SKM-1 treated with dmso at 0.1 percent for 144 hours (cell line): Measurements from ENCODE around the gene LTBP1.

Experiments
- DNase-seq: peaks from one replicate; lab custom pipeline; 2025; ENCODE audit not compliant: unreplicated experiment; lab: John Stamatoyannopoulos, UW

LTBP1 gene

GRCh38 chr2:33072614-33073013 lies 125.9 kb downstream of the LTBP1 start:
- no peak for DNase-seq

GRCh38 chr2:33073018-33073417 lies 126.3 kb downstream of the LTBP1 start:
- no peak for DNase-seq

DNA sequence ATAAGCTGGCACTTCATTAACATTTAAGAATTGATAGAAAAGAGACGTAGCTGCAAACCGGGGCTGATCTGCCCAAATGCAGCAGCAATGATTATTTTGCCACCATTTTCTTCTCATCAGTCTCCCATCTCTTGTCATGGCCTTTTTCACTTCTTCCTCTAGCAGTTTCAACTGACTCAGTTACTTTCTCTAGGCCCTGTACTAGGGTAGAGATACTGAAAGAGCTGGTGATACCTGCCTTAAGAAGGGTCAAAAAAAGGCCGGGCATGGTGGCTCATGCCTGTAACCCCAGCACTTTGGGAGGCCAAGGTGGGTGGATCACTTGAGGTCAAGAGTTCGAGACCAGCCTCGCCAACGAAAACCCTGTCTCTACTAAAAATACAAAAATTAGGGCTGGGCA lies 127.4 kb downstream of the LTBP1 start:
- DNase-seq, result no peak

- DNase-seq, result no peak
Measured at GRCh38 chr2:33077311-33077710, 130.6 kb downstream of the LTBP1 start.

GRCh38 chr2:33077844-33078243 lies 131.1 kb downstream of the LTBP1 start:
- no peak for DNase-seq

GRCh38 chr2:33081691-33082090 lies 134.9 kb downstream of the LTBP1 start:
- no peak for DNase-seq

GRCh38 chr2:33083699-33084387 lies 137.1 kb downstream of the LTBP1 start:
- peak; percentile 68 for DNase-seq

DNA sequence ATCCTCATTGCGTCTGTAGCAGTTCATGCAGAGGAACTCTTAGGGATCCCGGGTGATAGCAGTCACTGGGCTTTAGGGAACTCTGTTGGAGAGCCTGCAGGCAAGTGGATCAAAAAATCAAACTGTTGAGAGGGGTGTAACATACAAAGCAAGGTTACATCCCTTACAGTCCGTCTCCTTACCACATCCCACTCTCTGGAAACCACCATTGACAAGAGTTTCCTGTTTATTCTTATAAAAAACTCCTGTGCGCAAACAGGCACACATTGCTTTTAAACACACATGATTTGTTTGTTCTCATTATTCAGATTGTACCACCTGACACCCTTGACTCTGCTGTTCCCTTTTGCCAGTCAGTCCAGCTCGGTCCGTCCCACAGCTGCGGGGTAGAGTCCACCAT lies 137.7 kb downstream of the LTBP1 start:
- no peak for DNase-seq

DNA sequence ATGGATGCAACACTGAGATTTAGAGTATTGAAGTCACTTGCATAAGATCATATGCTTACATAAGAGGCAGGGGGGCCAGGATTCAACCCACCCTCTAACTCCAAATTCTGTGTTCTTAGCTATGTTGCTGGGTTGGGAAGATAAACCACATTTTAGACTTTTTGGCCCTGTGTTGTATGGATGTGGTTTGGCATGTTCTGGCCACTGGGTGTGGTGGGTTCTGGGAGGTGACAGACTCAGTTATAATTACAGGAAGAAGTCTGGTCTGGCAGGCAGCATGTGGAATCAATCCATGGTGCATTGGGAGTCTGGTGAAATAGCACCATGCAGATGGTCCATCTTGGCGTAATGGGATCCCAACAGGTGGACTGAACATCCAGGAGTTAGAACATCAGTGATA lies 138.9 kb downstream of the LTBP1 start:
- no peak for DNase-seq

DNA sequence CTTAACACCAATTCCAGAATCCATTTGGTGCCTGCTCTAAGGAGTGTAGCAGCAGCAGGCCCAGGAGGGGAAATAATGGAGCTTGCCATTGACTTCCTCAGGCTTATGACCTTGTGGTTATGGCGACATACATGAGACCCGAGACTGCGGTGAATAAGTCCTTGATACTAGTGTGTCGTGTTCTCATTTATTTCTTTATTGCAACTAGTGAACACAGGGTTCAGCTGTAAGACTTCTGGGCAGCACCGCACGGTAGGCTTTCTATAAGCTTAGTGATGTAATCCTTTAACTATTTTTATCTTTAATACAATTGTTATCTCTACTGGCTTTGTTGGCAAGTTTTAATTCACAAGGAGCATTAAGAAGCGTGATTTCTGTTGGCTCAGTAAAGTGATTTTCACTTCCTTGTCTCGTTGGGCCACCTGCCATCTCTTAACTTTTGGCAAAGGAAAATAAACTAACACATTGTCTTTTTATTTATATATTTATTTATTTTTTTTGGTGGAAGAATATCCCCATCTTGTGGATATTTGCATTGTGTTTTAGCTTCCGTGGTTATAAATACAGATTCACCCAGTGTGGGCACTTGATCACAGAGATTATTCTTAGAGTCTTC lies 139.8 kb downstream of the LTBP1 start:
- peak; percentile 24 for DNase-seq

GRCh38 chr2:33090553-33091134 lies 143.9 kb downstream of the LTBP1 start:
- no peak for DNase-seq

DNA sequence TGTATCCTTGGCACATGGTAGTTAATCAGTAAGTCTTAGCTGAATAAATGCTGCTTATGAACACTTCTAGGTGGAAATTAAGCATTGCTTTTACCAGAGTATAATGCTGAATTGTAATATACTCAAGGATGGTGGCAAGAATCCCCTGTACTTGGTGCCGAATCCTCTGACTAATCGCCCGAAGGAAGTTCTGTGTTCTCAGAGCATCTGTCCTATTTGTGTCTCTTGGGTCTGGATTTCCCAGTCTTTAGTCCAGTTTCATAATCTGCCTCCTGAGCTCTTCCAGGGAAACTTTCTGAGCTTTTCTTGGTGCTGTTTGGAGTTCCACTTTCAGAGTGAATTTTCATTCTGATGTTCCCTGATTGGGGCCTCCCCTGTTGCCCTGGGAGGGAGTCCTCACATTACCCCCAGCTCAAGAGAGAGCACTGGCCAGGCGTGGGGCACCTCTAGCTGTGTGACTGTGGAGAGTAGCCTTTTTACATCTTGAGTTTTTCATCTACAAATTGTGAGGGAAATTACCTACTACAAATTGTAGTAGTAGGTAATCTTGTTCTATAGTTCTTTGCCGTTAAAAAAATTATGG lies 144.9 kb downstream of the LTBP1 start:
- no peak for DNase-seq

DNA sequence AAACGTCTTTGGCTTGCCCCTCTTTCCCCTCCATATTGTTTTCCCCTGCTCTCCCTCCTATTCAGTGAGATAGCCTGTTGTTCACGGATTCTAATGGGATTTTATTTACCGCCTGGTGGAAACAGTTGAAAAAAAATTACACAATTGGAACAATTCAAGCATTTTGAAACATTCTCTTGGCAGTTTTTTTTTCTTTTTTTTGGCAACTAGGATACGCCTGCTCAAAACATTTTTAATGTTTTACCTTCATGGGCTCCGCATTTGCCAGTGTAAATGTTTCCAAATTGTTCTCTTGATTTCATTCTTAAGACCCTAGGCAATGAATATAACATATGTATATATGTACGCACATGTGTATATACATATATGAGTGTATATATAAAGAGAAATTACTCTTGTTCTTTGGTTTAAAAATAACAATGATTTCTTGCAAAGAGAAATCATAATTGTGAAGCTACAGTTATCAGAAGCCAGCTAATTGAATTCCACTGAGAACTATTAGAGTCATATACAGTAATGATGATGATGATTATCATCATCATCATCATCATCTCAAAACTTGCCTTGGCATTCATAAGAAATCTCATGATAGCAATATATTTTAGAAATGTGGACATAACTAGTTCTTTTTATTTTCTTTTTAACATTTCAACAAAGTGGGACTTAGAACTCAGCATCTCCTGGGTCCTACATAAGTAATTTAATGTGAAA lies 146.7 kb downstream of the LTBP1 start:
- no peak for DNase-seq

- DNase-seq, result no peak
Measured at GRCh38 chr2:33094303-33094702, 147.6 kb downstream of the LTBP1 start.

GRCh38 chr2:33099989-33100388 lies 153.2 kb downstream of the LTBP1 start:
- DNase-seq, result no peak

GRCh38 chr2:33100921-33101320 lies 154.2 kb downstream of the LTBP1 start:
- no peak for DNase-seq

- DNase-seq, result no peak
Measured at GRCh38 chr2:33104052-33104623, 157.4 kb downstream of the LTBP1 start.

GRCh38 chr2:33104726-33105125 lies 158.0 kb downstream of the LTBP1 start:
- DNase-seq, result no peak

DNA sequence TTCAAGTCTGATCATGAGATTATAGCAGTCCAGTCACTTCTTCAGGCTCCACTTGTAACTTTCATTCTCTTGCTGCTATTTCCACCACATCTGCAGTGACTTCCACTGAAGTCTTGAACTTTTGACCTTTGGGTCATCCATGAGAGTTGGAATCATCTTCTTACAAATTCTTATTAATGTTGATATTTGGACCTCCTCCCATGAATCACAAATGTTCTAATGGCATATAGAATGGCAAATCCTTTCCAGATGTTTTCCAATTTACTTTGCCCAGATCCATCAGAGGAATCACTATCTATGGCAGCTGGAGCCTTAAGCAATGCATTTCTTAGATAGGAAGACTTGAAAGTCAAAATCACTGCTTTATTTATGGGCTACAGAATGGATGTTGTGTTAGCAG lies 159.4 kb downstream of the LTBP1 start:
- no peak for DNase-seq

DNA sequence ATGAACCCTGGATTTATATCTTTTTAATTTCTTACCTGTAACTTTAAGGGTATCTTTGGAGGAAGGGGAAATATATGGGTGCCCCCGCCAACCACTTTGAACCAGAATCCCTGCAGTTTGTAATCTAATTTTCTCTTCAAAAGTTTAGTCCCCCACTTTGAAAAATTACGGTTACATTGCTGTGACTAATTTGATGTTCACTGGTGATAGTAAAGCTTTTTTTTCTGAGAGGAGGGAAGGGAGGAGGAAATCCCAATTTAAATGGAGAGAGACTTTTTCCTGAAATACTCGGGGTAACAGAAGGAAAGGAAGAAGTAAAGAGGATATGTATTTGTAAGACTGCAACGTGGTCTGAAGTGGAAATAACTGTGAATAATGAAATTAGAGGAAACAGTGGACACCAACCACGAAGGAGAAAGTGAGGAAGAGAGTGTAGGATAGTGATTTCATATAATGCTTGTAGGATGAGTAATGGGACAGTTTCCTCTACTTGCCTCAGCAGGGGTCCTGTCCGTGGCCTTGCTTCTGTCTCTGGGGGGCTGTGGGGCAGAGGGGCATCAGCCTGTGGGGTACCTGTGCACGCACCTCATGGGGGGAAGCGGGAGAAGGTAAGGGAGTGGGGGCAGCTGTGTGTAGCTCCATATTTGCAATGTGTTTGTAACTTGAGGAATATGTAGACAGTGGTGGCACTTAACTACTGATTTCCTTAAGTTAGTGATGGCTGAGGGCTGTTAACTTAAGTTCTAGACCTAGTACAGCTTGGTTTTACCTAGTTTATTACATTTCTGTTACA lies 161.1 kb downstream of the LTBP1 start:
- no peak for DNase-seq
